Lung (tissue), 12 donors: ENCODE results near the gene LRRC8C. TPM values are rescaled to one million over a fixed set of nuclear protein-coding genes. Genes with fewer than 3 reads are reported as not detected.

Experiments used
- ATAC-seq: fragments of 200-7000 bp; cut with Tn5 transposase; one replicate; pipeline ENCODE4 v1.9.1; 2020; ENCODE audit warnings: moderate number of reproducible peaks; ENCODE audit not compliant: insufficient read depth, low FRiP score
- DNase-seq, 3 donors: peaks; one replicate each; pipeline ENCODE4 v3.0.0-alpha.2; 2013 to 2017
- H3K27ac ChIP-seq, 2 donors: one replicate each; pipeline ENCODE4 v1.5.1; 2013; ENCODE audit warnings: mild to moderate bottlenecking in 2 of 2, moderate library complexity in 2 of 2, control low read depth in 1 of 2, inconsistent platforms in 1 of 2, low read depth in 1 of 2, low read length in 1 of 2
- H3K27me3 ChIP-seq, 3 donors: one replicate each; pipeline ENCODE4 v1.5.1; 2013; ENCODE audit warnings: low read length in 2 of 3; ENCODE audit not compliant: control insufficient read depth in 3 of 3, insufficient read depth in 3 of 3
- H3K36me3 ChIP-seq, 4 donors: one replicate each; pipeline ENCODE4 v1.5.1; 2013; ENCODE audit warnings: low read length in 4 of 4, mild to moderate bottlenecking in 1 of 4, moderate library complexity in 1 of 4; ENCODE audit not compliant: control insufficient read depth in 4 of 4, insufficient read depth in 4 of 4
- H3K4me1 ChIP-seq, 5 donors: one replicate each; pipeline ENCODE4 v1.5.1; 2013; ENCODE audit warnings: low read length in 5 of 5, mild to moderate bottlenecking in 2 of 5, moderate library complexity in 1 of 5; ENCODE audit not compliant: control insufficient read depth in 5 of 5, insufficient read depth in 5 of 5
- H3K4me3 ChIP-seq: one replicate; pipeline ENCODE4 v1.5.1; 2013; ENCODE audit warnings: mild to moderate bottlenecking, control low read depth, moderate library complexity
- H3K9ac ChIP-seq, 2 donors: one replicate each; pipeline ENCODE4 v1.5.1; 2013; ENCODE audit warnings: low read length in 2 of 2, control low read depth in 1 of 2; ENCODE audit not compliant: insufficient read depth in 1 of 2
- H3K9me3 ChIP-seq, 4 donors: one replicate each; pipeline ENCODE4 v1.5.1; 2013; ENCODE audit warnings: low read length in 3 of 4, mild to moderate bottlenecking in 1 of 4, moderate library complexity in 1 of 4; ENCODE audit not compliant: control insufficient read depth in 4 of 4, insufficient read depth in 3 of 4
- CTCF ChIP-seq: IDR thresholded peaks from 2 replicates; pipeline ENCODE4 v1.5.1; 2012; ENCODE audit warnings: mild to moderate bottlenecking; ENCODE audit errors: control extremely low read depth, extremely low read depth
- WGBS, 2 donors: extraction: QIAGEN DNeasy Blood & Tissue Kit; methylation state at CpG; one replicate each; pipeline ENCODE4 v1.1.7; 2013; 5-methylcytosine and 5-hydroxymethylcytosine counted together
- polyA plus RNA-seq, 2 donors: library from polyadenylated mRNA; stranded (reverse); fragments of 200-250 nt; gene quantifications; one replicate each; pipeline ENCODE4 v1.2.1, GENCODE V29; 2013
- total RNA-seq, 2 donors: library from RNA; depleted of rRNA in 1 of 2; stranded (reverse); fragments of >200 nt in 1 of 2; gene quantifications; one replicate each; pipeline ENCODE4 v1.2.1, GENCODE V29; 2014 to 2021
- donor health status: control.
- donor health status: control.
- donor health status: Bipolar disorder and iron deficiency.
- donor health status: healthy.
- donor health status: DM: yes; HTN: yes; CAD: no.

Gene LRRC8C
- total and polyA plus RNA-seq, 4 donors: 3.3 to 11.7 (median 6.9) TPM

GRCh38 chr1:89724369-89725010 is 91.6 kb downstream of the LRRC8C start:
- Histone ChIP-seq H3K36me3 (no peaks in the 10 kb centered on the region), H3K27me3 (no peaks in the 10 kb centered on the region), H3K4me3 (no peak overlapping the region), H3K9ac (no peak overlapping the region), H3K27ac (peak overlapping the region; percentile 68 to 81), H3K4me1 (peaks cover 7 to 21% (median 19%) of the 10 kb centered on the region in 5 donors), H3K9me3 (peaks cover 0 to 3% (median 0%) of the 10 kb centered on the region in 4 donors)
- 33 to 43% methylated on average over 3 of the region's 3 CpGs for WGBS, 2 donors
- ATAC-seq: peak; percentile 53
- no peak for DNase-seq
- TF ChIP-seq CTCF: no peak

GRCh38 chr1:89725011-89725370 is 92.1 kb downstream of the LRRC8C start:
- no peak overlapping the region for H3K9ac ChIP-seq
- H3K4me1 ChIP-seq: peaks cover 3 to 16% (median 15%) of the 10 kb centered on the region in 5 donors
- no peak overlapping the region for H3K4me3 ChIP-seq
- no peaks in the 10 kb centered on the region for H3K36me3 ChIP-seq
- peaks cover 0 to 3% (median 0%) of the 10 kb centered on the region in 4 donors for H3K9me3 ChIP-seq
- H3K27ac ChIP-seq: peak overlapping the region; percentile 68 to 81
- no peak for TF ChIP-seq CTCF
- 66 to 76% methylated on average over 4 of the region's 4 CpGs for WGBS, 2 donors
- DNase-seq (peak in 2 of 3 donors; percentile 36 to 71), ATAC-seq (no peak)
- no peaks in the 10 kb centered on the region for H3K27me3 ChIP-seq

- no peak for TF ChIP-seq CTCF
- H3K27ac ChIP-seq: peak overlapping the region; percentile 3 to 68
- peaks cover 0 to 3% (median 0%) of the 10 kb centered on the region in 4 donors for H3K9me3 ChIP-seq
- no peaks in the 10 kb centered on the region for H3K36me3 ChIP-seq
- WGBS, 2 donors: 70 to 72% methylated on average over 4 of the region's 4 CpGs
- H3K4me3 ChIP-seq: no peak overlapping the region
- no peak for DNase-seq
- no peak overlapping the region for H3K9ac ChIP-seq
- ATAC-seq: no peak
- no peaks in the 10 kb centered on the region for H3K27me3 ChIP-seq
- H3K4me1 ChIP-seq: peaks cover 0 to 14% (median 9%) of the 10 kb centered on the region in 5 donors
Observed at GRCh38 chr1:89725631-89726030, 92.7 kb downstream of the LRRC8C start.
